Activated B cell treated with CpG ODN at 0.5 μM for 24 hours (primary cell): ENCODE measurements around the gene DMRT3. TPM values are rescaled to one million over a fixed set of nuclear protein-coding genes. Genes with fewer than 3 reads are reported as not detected.
"Not testable (repeated sequence)": the region's sequence is repeated elsewhere in the genome, so short reads cannot be mapped to it uniquely, and the experiment has no call there.

ENCODE experiments used
- ATAC-seq: fragments of 200-7000 bp; cut with Tn5 transposase; one replicate; pipeline ENCODE4 v1.10.0; 2021; ENCODE audit warnings: low read depth, mild to moderate bottlenecking, moderate library complexity
- CTCF ChIA-PET: fragments of 350-600 bp; sonication (Branson Sonifier 250); formaldehyde crosslinking; loops from one replicate; lab custom pipeline; 2021; ENCODE audit warnings: antibody characterized with exemption; lab: Charles Lee
- POLR2A ChIA-PET: fragments of 350-600 bp; sonication (Branson Sonifier 250); formaldehyde crosslinking; loops from one replicate; lab custom pipeline; 2021; ENCODE audit warnings: antibody characterized with exemption; lab: Charles Lee
- DNase-seq: peaks from one replicate; pipeline ENCODE4 v3.0.0; 2022
- H3K27ac Mint-ChIP-seq: one replicate; pipeline ENCODE4 v1.8.0; 2020; ENCODE audit warnings: mixed read lengths
- H3K27me3 Mint-ChIP-seq: one replicate; pipeline ENCODE4 v1.8.0; 2021; ENCODE audit warnings: mixed read lengths
- H3K36me3 Mint-ChIP-seq: one replicate; pipeline ENCODE4 v1.8.0; 2021; ENCODE audit warnings: low read depth, mixed read lengths
- H3K4me1 Mint-ChIP-seq: one replicate; pipeline ENCODE4 v1.8.0; 2021; ENCODE audit warnings: mixed read lengths
- H3K4me3 Mint-ChIP-seq: one replicate; pipeline ENCODE4 v1.8.0; 2020; ENCODE audit warnings: mild to moderate bottlenecking, mixed read lengths
- H3K9me3 Mint-ChIP-seq: one replicate; pipeline ENCODE4 v1.8.0; 2020; ENCODE audit warnings: mixed read lengths
- CTCF ChIP-seq: fragments of 200-600 bp; IDR thresholded peaks from one replicate; pipeline ENCODE4 v1.8.0; 2022; ENCODE audit warnings: antibody characterized with exemption, mild to moderate bottlenecking
- intact Hi-C: fragments of 100-400 bp; cut with micrococcal nuclease; formaldehyde crosslinking; loops from one replicate; pipeline ENCODE4 v1.15.1; 2024
- total RNA-seq: library from RNA; stranded (reverse); gene quantifications from 2 replicates; pipeline ENCODE4 v1.2.3, GENCODE V29; 2022

Gene DMRT3
- total RNA-seq, 1 donor from 2014 or later: not detected

DNA sequence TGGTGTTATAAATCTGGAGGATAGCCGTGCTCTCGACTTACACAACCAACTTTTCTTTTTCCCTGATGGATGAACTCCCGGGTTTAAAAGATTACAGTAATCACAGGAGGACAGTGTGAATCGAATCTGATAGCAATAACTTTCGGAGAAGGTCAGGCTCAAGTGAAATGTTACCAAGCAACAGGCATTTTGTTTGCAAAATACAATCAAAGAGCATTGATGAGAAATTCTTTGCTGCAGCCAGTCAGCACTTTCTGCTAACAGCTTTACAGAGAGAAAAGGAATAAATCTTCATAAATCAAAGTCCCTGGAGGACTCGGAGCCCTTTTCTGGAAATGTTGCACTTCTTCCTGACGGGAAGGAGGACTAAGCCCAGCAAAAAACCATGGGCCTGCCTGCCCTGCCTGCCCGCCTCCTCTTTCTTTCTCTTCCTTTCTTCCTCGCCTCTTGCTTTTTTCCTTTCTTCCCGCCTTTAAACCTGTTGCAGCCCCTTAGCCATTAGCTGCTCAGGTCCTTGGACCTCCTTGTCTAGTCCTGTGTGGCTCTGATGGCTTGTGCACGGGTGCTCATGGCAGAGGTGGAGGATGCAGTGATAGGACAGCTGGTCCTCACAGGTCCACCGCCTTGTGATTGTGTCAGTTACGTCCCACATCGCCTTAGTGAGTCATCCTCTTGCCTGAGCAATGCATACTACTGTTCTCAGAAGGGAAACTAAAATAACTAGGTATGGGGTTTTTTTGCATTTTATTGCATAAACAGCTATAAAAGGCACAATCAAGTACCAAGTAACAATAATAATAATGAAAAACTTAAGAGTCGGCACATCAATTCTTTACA is 6.2 kb downstream of the DMRT3 start:
- H3K4me3 Mint-ChIP-seq: no peak overlapping the region
- no peak for ATAC-seq
- no peaks in the 10 kb centered on the region for H3K36me3 Mint-ChIP-seq
- no peak for TF ChIP-seq CTCF
- H3K27me3 Mint-ChIP-seq: peaks cover 65% of the 10 kb centered on the region
- intact Hi-C loops: no loop called here
- no peaks in the 10 kb centered on the region for H3K9me3 Mint-ChIP-seq
- H3K4me1 Mint-ChIP-seq: no peaks in the 10 kb centered on the region
- CTCF ChIA-PET: no interaction called here
- no peak overlapping the region for H3K27ac Mint-ChIP-seq
- DNase-seq: no peak
- POLR2A ChIA-PET: no interaction called here

DNA sequence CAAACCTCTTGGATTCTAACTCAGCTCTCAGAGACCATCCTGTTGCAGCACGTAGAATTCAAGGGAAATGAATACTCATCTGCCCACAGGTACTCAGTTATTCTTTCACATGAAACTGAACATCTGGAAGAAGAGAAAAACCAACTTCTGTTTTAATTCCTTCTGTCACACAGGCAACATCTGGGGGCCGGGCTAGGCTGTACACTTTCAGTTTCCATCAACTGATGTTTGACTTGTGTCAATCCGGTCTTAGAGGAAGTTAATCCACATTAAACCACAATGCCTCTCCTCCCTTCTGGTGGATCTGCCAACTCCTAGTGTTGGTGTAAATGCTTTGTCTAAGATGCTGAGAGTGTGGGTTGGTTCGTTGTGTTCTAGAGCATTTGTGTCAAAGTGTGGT is 17.6 kb downstream of the DMRT3 start:
- Mint-ChIP-seq H3K4me1 (peaks cover 1% of the 10 kb centered on the region), H3K4me3 (no peak overlapping the region), H3K36me3 (no peaks in the 10 kb centered on the region), H3K27me3 (peaks cover 13% of the 10 kb centered on the region), H3K27ac (no peak overlapping the region), H3K9me3 (no peaks in the 10 kb centered on the region)
- ATAC-seq (no peak), DNase-seq (no peak)
- intact Hi-C loops: no loop called here
- ChIA-PET CTCF (no interaction called here), POLR2A (no interaction called here)
- TF ChIP-seq CTCF: no peak

GRCh38 chr9:995192-995591 is 18.7 kb downstream of the DMRT3 start:
- Mint-ChIP-seq H3K9me3 (no peaks in the 10 kb centered on the region), H3K27me3 (peaks cover 10% of the 10 kb centered on the region), H3K36me3 (no peaks in the 10 kb centered on the region), H3K4me3 (no peak overlapping the region), H3K27ac (no peak overlapping the region), H3K4me1 (peaks cover 2% of the 10 kb centered on the region)
- CTCF ChIA-PET: no interaction called here
- DNase-seq (no peak), ATAC-seq (no peak)
- POLR2A ChIA-PET: no interaction called here
- intact Hi-C loops: no loop called here
- no peak for TF ChIP-seq CTCF

DNA sequence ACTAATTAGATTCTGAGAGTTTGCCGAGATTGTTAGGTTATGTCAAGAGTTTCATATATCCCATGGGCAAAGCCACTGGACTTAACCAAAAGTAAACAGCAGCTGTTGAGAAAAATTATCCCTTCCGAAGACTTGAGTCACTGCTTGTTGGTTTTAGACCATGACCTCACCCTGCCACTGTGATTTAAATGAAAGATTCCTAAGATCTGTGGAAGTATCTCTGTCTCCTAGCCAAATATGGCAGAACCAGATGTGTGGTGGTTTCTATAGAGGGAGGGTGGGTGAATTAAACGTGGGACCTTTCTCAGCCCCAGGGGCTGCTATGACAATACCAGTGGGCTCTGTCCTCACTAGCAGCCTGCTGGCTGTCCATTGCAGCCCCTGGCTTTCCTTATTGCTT is 19.3 kb downstream of the DMRT3 start:
- no peaks in the 10 kb centered on the region for H3K9me3 Mint-ChIP-seq
- H3K36me3 Mint-ChIP-seq: no peaks in the 10 kb centered on the region
- no peak overlapping the region for H3K27ac Mint-ChIP-seq
- intact Hi-C loops: no loop called here
- ATAC-seq (no peak), DNase-seq (no peak)
- ChIA-PET CTCF (no interaction called here), POLR2A (no interaction called here)
- no peak overlapping the region for H3K4me3 Mint-ChIP-seq
- peaks cover 8% of the 10 kb centered on the region for H3K27me3 Mint-ChIP-seq
- H3K4me1 Mint-ChIP-seq: peaks cover 2% of the 10 kb centered on the region
- TF ChIP-seq CTCF: no peak

- H3K4me1 Mint-ChIP-seq, CTCF ChIA-PET, ATAC-seq, H3K27me3 Mint-ChIP-seq, DNase-seq, H3K4me3 Mint-ChIP-seq, intact Hi-C loops, POLR2A ChIA-PET, H3K36me3 Mint-ChIP-seq, H3K27ac Mint-ChIP-seq, H3K9me3 Mint-ChIP-seq: not testable (repeated sequence)
- peak; percentile 36 for TF ChIP-seq CTCF
Observed at GRCh38 chr9:998299-999110, 22.1 kb downstream of the DMRT3 start.
